IMR-90 (cell line): Measurements from ENCODE around the gene DYNC2H1. TPM values are rescaled to one million over a fixed set of nuclear protein-coding genes. Genes with fewer than 3 reads are reported as not detected.
A peak's percentile ranks its signal among the peaks of the same experiment; 100 is the strongest.

Source experiments
- ATAC-seq: fragments of 200-7000 bp; cut with Tn5 transposase; 2 replicates; pipeline ENCODE4 v1.9.1; 2020; ENCODE audit warnings: low read depth, mild to moderate bottlenecking, moderate library complexity
- BruUV-seq: library from RNA; stranded (reverse); fragments of 400-500 nt; replicated peaks from 2 replicates; lab custom pipeline; 2021; lab: Mats Ljungman, UMichigan
- CTCF ChIA-PET: fragments of 300-600 bp; formaldehyde crosslinking; extraction: SDS; loops from one replicate; lab custom pipeline; 2021; ENCODE audit warnings: antibody characterized with exemption; lab: Yijun Ruan, JAX
- POLR2A ChIA-PET: fragments of 300-600 bp; sonication (Branson Sonifier 250); formaldehyde crosslinking; loops from one replicate; lab custom pipeline; 2022; ENCODE audit warnings: antibody characterized with exemption; ENCODE audit not compliant: unreplicated experiment; lab: Charles Lee
- DNase-seq: peaks from one replicate; pipeline ENCODE4 v3.0.0; 2013
- H2AFZ ChIP-seq: replicated peaks from 2 replicates; pipeline ENCODE3; 2013; ENCODE audit warnings: low read length, mild to moderate bottlenecking; ENCODE audit not compliant: poor library complexity
- H2AK5ac ChIP-seq: 2 replicates; pipeline ENCODE4 v1.6.1; 2013; ENCODE audit warnings: low read depth, low read length, inconsistent platforms
- H2AK9ac ChIP-seq: replicated peaks from 2 replicates; pipeline ENCODE3; 2013; ENCODE audit warnings: mild to moderate bottlenecking, low read depth, low read length, moderate library complexity; ENCODE audit not compliant: poor library complexity
- H2BK120ac ChIP-seq: 2 replicates; pipeline ENCODE4 v1.6.1; 2013; ENCODE audit warnings: low read depth, low read length, inconsistent platforms
- H2BK15ac ChIP-seq: 3 replicates; pipeline ENCODE4 v1.6.1; 2013; ENCODE audit warnings: low read depth, low read length, inconsistent platforms
- H2BK20ac ChIP-seq: 2 replicates; pipeline ENCODE4 v1.6.1; 2013; ENCODE audit warnings: low read depth, mild to moderate bottlenecking, inconsistent platforms, low read length, moderate library complexity
- H2BK5ac ChIP-seq: 2 replicates; pipeline ENCODE4 v1.6.1; 2013; ENCODE audit warnings: mild to moderate bottlenecking, low read depth, low read length, inconsistent platforms; ENCODE audit not compliant: poor library complexity, severe bottlenecking
- H3K14ac ChIP-seq: replicated peaks from 2 replicates; pipeline ENCODE4 v1.6.1; 2013; ENCODE audit warnings: low read depth, low read length, inconsistent platforms
- H3K18ac ChIP-seq: 2 replicates; pipeline ENCODE4 v1.6.1; 2013; ENCODE audit warnings: low read depth, low read length, control low read depth
- H3K23ac ChIP-seq: 2 replicates; pipeline ENCODE4 v1.6.1; 2013; ENCODE audit warnings: low read depth, low read length, inconsistent platforms
- H3K27ac ChIP-seq: 2 replicates; pipeline ENCODE4 v1.5.1; 2013; ENCODE audit warnings: mild to moderate bottlenecking, control low read depth, low read length; ENCODE audit not compliant: insufficient read depth
- H3K27me3 ChIP-seq: 2 replicates; pipeline ENCODE4 v1.6.1; 2013; ENCODE audit warnings: low read length; ENCODE audit not compliant: control insufficient read depth, insufficient read depth
- H3K36me3 ChIP-seq: 2 replicates; pipeline ENCODE4 v1.6.1; 2013; ENCODE audit warnings: low read length, mixed read lengths; ENCODE audit not compliant: control insufficient read depth, insufficient read depth
- H3K4ac ChIP-seq: 2 replicates; pipeline ENCODE4 v1.6.1; 2013; ENCODE audit warnings: low read depth, low read length, inconsistent platforms
- H3K4me1 ChIP-seq: 2 replicates; pipeline ENCODE4 v1.6.1; 2013; ENCODE audit warnings: low read length, mixed read lengths; ENCODE audit not compliant: control insufficient read depth, insufficient read depth
- H3K4me2 ChIP-seq: 2 replicates; pipeline ENCODE4 v1.6.1; 2013; ENCODE audit warnings: low read depth, mild to moderate bottlenecking, control low read depth, low read length, moderate library complexity
- H3K4me3 ChIP-seq: 2 replicates; pipeline ENCODE4 v1.5.1; 2013; ENCODE audit warnings: low read depth, mild to moderate bottlenecking, control low read depth, low read length, moderate library complexity; ENCODE audit not compliant: insufficient read depth
- H3K56ac ChIP-seq: 2 replicates; pipeline ENCODE4 v1.6.1; 2013; ENCODE audit warnings: low read length, inconsistent platforms; ENCODE audit not compliant: insufficient read depth; ENCODE audit errors: extremely low read depth
- H3K79me1 ChIP-seq, 2 experiments: 2 replicates each; pipeline ENCODE4 v1.6.1; 2013; ENCODE audit warnings: low read length in 2 of 2, inconsistent platforms in 1 of 2, low read depth in 1 of 2
- H3K9ac ChIP-seq: 2 replicates; pipeline ENCODE4 v1.6.1; 2013; ENCODE audit warnings: low read depth, low read length, control low read depth
- H3K9me1 ChIP-seq: 2 replicates; pipeline ENCODE4 v1.6.1; 2013; ENCODE audit warnings: low read length, inconsistent platforms; ENCODE audit not compliant: insufficient read depth
- H3K9me3 ChIP-seq: 2 replicates; pipeline ENCODE4 v1.6.1; 2013; ENCODE audit warnings: low read length; ENCODE audit not compliant: control insufficient read depth, insufficient read depth
- H4K20me1 ChIP-seq: 2 replicates; pipeline ENCODE4 v1.6.1; 2013; ENCODE audit warnings: low read length, inconsistent platforms; ENCODE audit not compliant: insufficient read depth
- H4K5ac ChIP-seq: 2 replicates; pipeline ENCODE4 v1.6.1; 2013; ENCODE audit warnings: mild to moderate bottlenecking, low read depth, low read length, control low read depth
- H4K8ac ChIP-seq, 2 experiments: 2 replicates each; pipeline ENCODE4 v1.6.1; 2013; ENCODE audit warnings: low read depth in 2 of 2, low read length in 2 of 2, control low read depth in 1 of 2, inconsistent platforms in 1 of 2
- H4K91ac ChIP-seq: 2 replicates; pipeline ENCODE4 v1.6.1; 2013; ENCODE audit warnings: low read depth, low read length, inconsistent platforms; ENCODE audit not compliant: insufficient read depth
- MAFK ChIP-seq: IDR thresholded peaks from 2 replicates; pipeline ENCODE4 v1.6.1; 2012; ENCODE audit warnings: low read depth, low read length, improper control_type of control experiment
- NFE2L2 ChIP-seq: fragments of 150-350 bp; IDR thresholded peaks from 2 replicates; pipeline ENCODE4 v1.6.1; 2016; ENCODE audit warnings: low read depth, mild to moderate bottlenecking, low read length
- SMC3 ChIP-seq: fragments of 150-350 bp; IDR thresholded peaks from 2 replicates; pipeline ENCODE4 v1.6.1; 2016; ENCODE audit warnings: low read depth, mild to moderate bottlenecking, antibody characterized with exemption, low read length, moderate library complexity
- WGBS, 2 experiments: methylation state at CpG; one replicate each; pipeline versions ENCODE4 v1.1.5 to v1.1.7; 2013; ENCODE audit warnings: missing lambda C conversion rate in 2 of 2; ENCODE audit not compliant: insufficient read length in 1 of 2; ENCODE audit errors: extremely low coverage in 2 of 2; 5-methylcytosine and 5-hydroxymethylcytosine counted together
- dilution Hi-C: fragments of 300-500 bp; cut with HindIII; formaldehyde crosslinking; loops from one replicate; pipeline ENCODE4 v1.14.3; 2018; ENCODE audit warnings: low sequenced_read_pairs; ENCODE audit not compliant: unreplicated experiment
- in situ Hi-C: fragments of 300-500 bp; cut with MboI; formaldehyde crosslinking; loops from 3 replicates; pipeline ENCODE4 v1.14.3; 2019; ENCODE audit warnings: low sequenced_read_pairs, inconsistent platforms, mixed read lengths
- intact Hi-C: fragments of 100-400 bp; cut with micrococcal nuclease; formaldehyde crosslinking; loops from 2 replicates; pipeline ENCODE4 v1.10.0; 2022
- polyA plus RNA-seq, 3 experiments: library from polyadenylated mRNA; depleted of rRNA; stranded (reverse); fragments of >200 nt; gene quantifications; 2 replicates each; pipeline ENCODE4 v1.2.3, GENCODE V29; 2012; ENCODE audit warnings: low replicate concordance in 1 of 3
- total RNA-seq: library from RNA; depleted of rRNA; stranded (reverse); fragments of >200 nt; gene quantifications from 2 replicates; pipeline ENCODE4 v1.2.3, GENCODE V29; 2012

The DYNC2H1 gene
- total and polyA plus RNA-seq, 2 of the 4 experiments (the other 2 are of a cell fraction) = 5.7 to 21.0 TPM

- Histone ChIP-seq H3K23ac (no peak overlapping the region), H2BK20ac (no peak overlapping the region), H3K4me2 (no peak overlapping the region), H3K79me1 (no peaks in the 10 kb centered on the region), H3K56ac (no peak overlapping the region), H3K18ac (no peak overlapping the region), H3K4me1 (no peaks in the 10 kb centered on the region), H2BK15ac (no peak overlapping the region), H4K91ac (no peak overlapping the region), H3K9me3 (no peaks in the 10 kb centered on the region; the same call in 1 of the 2 replicates), H3K9ac (no peak overlapping the region), H3K27ac (no peak overlapping the region), H2AFZ (peak overlapping the region; percentile 17), H2BK120ac (no peak overlapping the region), H4K20me1 (no peaks in the 10 kb centered on the region), H4K8ac (no peak overlapping the region), H2BK5ac (no peak overlapping the region), H2AK5ac (no peak overlapping the region), H3K9me1 (no peaks in the 10 kb centered on the region), H3K4me3 (no peak overlapping the region), H3K27me3 (no peaks in the 10 kb centered on the region), H3K36me3 (no peaks in the 10 kb centered on the region), H4K5ac (no peak overlapping the region), H3K4ac (no peak overlapping the region), H2AK9ac (no peak overlapping the region), H3K14ac (no peak overlapping the region)
- no peak for TF ChIP-seq NFE2L2
- TF ChIP-seq SMC3 = no peak
- TF ChIP-seq MAFK = no peak
- no CpG with 5 or more reads among the region's 1 CpG for WGBS, 2 experiments
- dilution Hi-C loops = no loop called here
- BruUV-seq = no TSS peak
- in situ Hi-C loops = no loop called here
- ATAC-seq = no peak
- ChIA-PET CTCF (no interaction called here), POLR2A (no interaction called here)
- DNase-seq = no peak
- intact Hi-C loops = no loop called here
These were observed 388.0 kb downstream of the DYNC2H1 start for GRCh38 chr11:103497268-103497667.
